HG02884 (cell line): ENCODE data around the gene RELCH.

Experiments
- ATAC-seq: cut with Tn5 transposase; IDR thresholded peaks from one replicate; pipeline ENCODE4 v1.9.1; 2021; ENCODE audit warnings: mild to moderate bottlenecking, moderate library complexity; ENCODE audit not compliant: unreplicated experiment

Gene RELCH

GRCh38 chr18:62186499-62186773, 619 bp upstream of the RELCH start:
- ATAC-seq: no peak

DNA sequence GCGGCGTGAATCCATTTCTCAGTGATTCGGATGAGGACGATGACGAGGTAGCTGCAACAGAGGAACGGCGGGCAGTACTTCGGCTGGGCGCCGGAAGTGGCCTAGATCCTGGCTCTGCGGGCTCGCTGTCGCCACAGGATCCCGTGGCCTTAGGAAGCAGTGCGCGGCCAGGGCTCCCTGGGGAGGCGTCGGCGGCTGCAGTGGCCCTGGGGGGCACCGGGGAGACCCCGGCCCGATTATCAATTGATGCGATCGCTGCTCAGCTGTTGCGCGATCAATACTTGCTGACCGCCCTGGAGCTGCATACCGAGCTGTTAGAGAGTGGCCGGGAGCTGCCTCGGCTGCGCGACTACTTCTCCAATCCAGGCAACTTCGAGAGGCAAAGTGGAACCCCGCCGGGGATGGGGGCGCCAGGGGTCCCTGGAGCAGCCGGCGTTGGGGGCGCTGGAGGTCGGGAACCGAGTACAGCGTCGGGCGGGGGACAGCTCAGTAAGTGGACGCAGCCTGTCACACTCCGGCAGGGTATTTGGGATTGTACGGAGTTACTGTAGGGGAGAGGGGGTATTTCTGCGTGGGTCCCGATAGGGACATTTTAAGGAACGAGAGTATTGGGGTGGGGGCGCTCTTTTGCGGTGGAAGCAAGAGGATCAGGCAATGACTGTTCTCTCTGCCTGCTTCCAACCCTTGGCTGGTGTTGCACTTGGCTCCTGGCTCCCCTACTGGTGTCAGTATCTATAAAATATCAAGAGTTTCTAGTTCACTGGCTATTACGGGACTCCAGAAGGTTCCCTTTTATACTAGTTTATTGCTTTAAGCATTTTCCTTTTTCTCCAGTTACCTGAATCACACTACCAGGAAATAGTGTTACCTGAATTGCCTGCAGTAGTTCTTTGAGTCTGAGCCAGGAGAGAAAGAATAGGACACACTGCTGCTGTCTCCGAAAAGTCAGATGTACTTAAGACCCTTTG, 772 bp downstream of the RELCH start:
- no peak for ATAC-seq

- ATAC-seq: no peak
Observed at GRCh38 chr18:62189208-62189607, 2.2 kb downstream of the RELCH start.

DNA sequence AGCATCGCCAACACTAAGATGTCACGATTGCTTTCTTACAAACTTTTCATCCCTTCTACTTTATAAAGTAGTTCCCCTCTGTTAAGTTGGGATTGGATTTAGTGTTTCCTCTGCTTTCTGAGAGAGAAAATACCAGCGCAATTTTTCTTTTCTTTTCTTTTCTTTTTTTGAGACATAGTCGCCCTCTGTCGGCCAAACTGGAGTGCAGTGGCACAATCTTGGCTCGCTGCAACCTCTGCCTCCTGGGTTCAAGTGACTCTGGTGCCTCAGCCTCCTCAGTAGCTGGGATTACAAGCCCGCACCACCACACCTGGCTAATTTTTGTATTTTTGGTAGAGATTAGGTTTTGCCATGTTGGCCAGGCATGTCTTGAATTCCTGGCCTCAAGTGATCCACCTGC, 9.0 kb downstream of the RELCH start:
- ATAC-seq: no peak

- no peak for ATAC-seq
Observed at GRCh38 chr18:62196980-62197379, 9.9 kb downstream of the RELCH start.

DNA sequence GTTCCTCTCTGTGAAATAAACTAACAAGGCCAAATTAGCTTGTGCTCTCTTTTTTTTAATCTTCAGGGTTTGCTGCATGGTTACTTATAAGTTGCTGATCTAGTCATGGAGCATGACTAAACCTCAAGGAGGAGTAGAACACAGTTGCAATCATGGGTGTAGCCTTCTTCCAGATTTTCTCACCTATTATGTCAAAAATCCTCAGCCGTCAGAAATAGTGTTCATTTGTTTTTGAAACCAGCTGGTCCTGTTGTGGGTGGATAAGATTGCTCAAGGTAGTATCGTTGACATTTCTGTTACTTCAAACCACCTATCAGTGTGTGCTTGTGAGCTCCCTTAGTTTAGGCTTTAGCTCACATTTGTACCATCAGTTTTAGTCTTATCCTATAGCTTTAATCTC, 11.2 kb downstream of the RELCH start:
- ATAC-seq: no peak

GRCh38 chr18:62199629-62200028, 12.6 kb downstream of the RELCH start:
- no peak for ATAC-seq

- ATAC-seq: peak; percentile 77
Observed at GRCh38 chr18:62200121-62200914, 13.3 kb downstream of the RELCH start.

GRCh38 chr18:62201870-62202269, 14.8 kb downstream of the RELCH start:
- ATAC-seq: no peak

GRCh38 chr18:62205824-62206223, 18.8 kb downstream of the RELCH start:
- ATAC-seq: no peak

DNA sequence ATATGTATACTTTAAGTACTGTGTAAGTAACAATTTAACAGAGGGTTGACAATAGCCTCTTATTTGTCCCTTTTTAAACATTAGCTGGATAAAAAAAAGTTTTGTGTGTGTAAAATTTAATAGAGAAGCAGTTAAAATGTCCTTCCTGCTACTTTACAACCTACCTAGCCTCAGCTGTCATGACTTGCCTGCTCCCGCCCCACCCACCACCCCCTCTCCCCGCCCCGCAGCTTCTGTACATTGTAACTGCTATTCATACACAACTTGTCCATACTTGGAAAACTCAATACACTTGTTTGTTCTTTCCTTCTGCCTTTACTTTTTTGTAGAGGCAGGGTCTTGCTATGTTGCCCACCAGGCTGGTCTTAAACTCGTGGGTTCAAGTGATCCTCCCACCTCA, 19.5 kb downstream of the RELCH start:
- no peak for ATAC-seq

DNA sequence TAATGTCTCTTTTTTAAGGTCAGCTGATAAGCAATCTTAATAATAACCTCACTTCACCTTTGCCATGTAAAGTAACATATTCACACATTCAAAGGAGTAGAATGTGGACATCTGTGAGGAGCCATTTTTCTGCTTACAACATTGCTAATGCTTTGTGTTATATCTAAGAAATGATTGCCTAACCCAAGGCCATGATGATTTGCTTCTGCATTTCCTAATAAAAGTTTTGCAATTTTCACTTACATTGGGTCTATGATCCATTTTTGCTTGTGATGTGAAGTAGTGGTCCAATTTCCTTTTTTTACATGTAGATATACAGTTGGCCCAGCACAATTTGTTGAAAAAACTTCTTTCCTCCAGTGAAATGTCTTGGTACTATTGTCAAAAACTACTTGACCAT, 22.0 kb downstream of the RELCH start:
- ATAC-seq: no peak

- no peak for ATAC-seq
Observed at GRCh38 chr18:62210138-62210537, 23.1 kb downstream of the RELCH start.

- no peak for ATAC-seq
Observed at GRCh38 chr18:62211325-62211828, 24.3 kb downstream of the RELCH start.

- no peak for ATAC-seq
Observed at GRCh38 chr18:62214790-62215189, 27.7 kb downstream of the RELCH start.

- ATAC-seq: no peak
Observed at GRCh38 chr18:62224229-62224628, 37.2 kb downstream of the RELCH start.

DNA sequence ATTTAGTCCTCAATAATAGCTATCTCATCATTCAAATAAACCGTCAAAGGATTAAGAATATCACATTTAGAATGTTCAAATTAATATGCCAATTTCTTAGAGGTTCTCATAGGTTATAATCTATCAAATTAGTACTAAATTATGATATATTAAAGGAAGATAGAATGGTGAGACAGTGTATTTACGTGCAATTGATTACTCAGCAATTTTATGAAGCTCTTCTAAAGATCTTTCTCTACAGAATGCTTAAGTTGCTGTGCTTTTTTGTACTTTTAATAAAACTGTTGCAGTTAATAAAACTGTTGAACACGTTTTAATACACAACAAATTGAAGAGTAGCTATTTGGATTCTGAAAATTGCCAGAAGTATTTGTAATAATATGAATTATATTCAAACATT, 39.0 kb downstream of the RELCH start:
- ATAC-seq: no peak

- ATAC-seq: no peak
Observed at GRCh38 chr18:62236252-62236651, 49.2 kb downstream of the RELCH start.

DNA sequence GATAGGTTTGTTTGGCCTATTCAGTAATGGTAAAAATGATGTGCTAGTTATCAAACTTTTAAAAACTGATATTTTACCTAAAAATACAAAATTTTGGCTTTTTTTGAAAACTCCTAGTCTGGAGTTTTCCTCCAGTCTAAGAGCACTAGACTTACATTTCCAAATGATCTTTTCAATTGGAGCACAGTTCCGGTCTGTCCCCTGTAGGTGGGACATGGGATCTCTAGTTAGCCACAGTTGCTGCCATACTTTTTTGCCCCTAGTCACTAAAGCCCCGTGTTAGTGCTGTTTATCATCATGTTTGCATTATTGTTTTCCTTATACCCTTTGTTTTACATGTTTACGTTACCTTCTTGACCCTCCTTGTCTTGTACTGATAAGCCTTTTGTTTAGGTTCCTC, 52.4 kb downstream of the RELCH start:
- no peak for ATAC-seq

DNA sequence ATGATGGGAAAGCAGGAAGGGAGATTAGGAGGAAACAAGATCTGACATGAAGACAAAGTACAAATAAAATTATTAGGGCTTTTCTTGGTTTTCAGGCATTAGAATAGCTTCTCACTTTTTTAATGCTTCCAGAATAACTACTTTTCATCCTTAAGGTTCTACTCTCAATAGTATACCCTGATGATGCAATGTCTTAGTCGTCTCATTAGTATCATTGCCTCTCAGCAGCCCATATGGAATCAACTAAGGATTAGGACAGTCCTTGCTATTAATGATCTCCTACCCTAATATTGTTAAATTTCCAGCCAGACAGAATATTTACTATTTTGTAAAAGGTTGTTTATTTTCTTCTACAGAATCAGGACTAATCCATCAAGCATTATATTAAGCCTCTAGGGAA, 55.9 kb downstream of the RELCH start:
- no peak for ATAC-seq

DNA sequence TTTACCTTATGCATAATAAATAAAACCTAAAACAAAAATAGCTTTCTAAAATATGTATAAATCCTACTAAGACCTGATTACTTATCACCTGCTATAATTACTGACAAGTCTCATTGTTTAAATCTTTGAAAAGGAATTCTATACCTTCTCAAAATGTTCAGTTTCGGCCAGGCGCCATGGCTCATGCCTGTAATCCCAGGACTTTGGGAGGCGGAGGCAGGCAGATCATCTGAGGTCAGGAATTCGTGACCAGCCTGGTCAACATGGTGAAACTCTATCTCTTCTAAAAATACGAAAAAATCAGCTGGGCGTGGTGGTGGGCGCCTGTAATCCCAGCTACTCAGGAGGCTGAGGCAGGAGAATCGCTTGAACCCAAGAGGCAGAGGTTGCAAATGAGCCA, 58.1 kb downstream of the RELCH start:
- no peak for ATAC-seq

- no peak for ATAC-seq
Observed at GRCh38 chr18:62245699-62246098, 58.6 kb downstream of the RELCH start.
